ENCODE data around the gene CUBN. TPM values are rescaled to one million over a fixed set of nuclear protein-coding genes. Genes with fewer than 3 reads are reported as not detected.

Gene CUBN
- total and polyA plus RNA-seq, 7 experiments from 2014 or later = 0.39 to 17.5 (median 7.0) TPM

DNA sequence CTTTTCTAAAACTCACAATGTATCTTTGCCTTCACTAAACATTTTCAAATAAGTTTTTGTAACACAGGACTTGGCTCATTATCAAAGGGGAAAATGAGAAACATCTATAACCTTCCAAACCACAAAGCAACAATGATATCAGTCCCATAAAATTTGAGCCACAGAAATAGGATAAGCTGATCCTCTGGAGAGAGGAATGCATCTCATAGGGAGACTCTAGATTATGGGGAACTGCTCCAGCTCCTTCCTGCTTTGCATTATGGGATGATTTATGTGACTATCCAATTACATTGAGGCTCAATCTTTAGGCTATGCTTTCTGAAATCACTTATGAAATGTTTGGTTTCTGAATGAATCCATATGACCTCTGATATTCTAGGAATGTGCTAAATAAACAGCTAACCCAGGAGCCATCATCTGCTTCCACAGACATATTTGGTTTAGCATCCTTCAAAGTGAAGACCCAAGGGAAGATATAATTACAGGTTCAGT lies 70.4 kb downstream of the CUBN start:
- no peak overlapping the region for H3K4me3 ChIP-seq (ENCODE audit: low read length)
- ATAC-seq (no peak), DNase-seq (no peak)
- H3K4me3 Mint-ChIP-seq = no peak overlapping the region
- H3K36me3 Mint-ChIP-seq = peaks cover 0 to 28% (median 14%) of the 10 kb centered on the region in 5 donors
- peaks cover 0 to 6% (median 0%) of the 10 kb centered on the region in 11 donors for H3K9me3 Mint-ChIP-seq
- peaks cover 0 to 25% (median 19%) of the 10 kb centered on the region in 7 donors for H3K4me1 Mint-ChIP-seq
- CTCF ChIA-PET = no interaction called here
- H3K27ac ChIP-seq (ENCODE audit: low read depth, low read length) = no peak overlapping the region
- H3K27ac Mint-ChIP-seq = peak overlapping the region in 1 of 9 donors; percentile 32
- no peaks in the 10 kb centered on the region for H3K27me3 ChIP-seq (ENCODE audit: control insufficient read depth in 2 of 2, insufficient read depth in 2 of 2, low read length in 2 of 2)
- POLR2A ChIA-PET = no interaction called here
- peaks cover 0 to 9% (median 0%) of the 10 kb centered on the region in 5 donors for H3K27me3 Mint-ChIP-seq
- no peaks in the 10 kb centered on the region for H3K4me1 ChIP-seq (ENCODE audit: control insufficient read depth in 2 of 2, insufficient read depth in 2 of 2, low read length in 2 of 2)
- no peaks in the 10 kb centered on the region for H3K36me3 ChIP-seq (ENCODE audit: control insufficient read depth in 2 of 3, insufficient read depth in 3 of 3, low read length in 3 of 3)
- intact Hi-C loops (cut with micrococcal nuclease) = loop anchor here in 1 of 2 donors (1.0 kb wide), 1 partner anchor 30 kb away; no protein-coding TSS in a partner anchor
- H3K9me3 ChIP-seq (ENCODE audit: control insufficient read depth in 2 of 3, low read length in 3 of 3) = no peaks in the 10 kb centered on the region

DNA sequence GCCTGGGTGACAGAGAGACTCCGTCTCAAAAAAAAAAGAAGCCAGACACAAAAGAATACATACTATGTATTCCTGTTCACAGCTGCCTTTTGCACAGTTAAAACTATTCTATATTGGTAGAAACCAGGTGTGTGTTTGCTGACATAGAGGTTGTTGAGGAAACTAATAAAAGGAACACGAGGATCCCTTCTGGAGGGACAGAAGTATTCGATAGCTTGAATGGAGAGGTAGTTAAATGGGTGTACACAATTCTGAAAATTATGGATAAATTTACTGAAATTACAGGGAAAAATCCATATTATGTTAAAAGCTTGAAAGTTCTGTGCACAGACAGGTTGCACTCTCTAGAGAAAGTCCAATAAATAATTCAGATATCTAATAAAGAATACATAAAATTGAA lies 71.5 kb downstream of the CUBN start:
- intact Hi-C loops (cut with micrococcal nuclease) = no loop called here
- no peaks in the 10 kb centered on the region for H3K36me3 ChIP-seq (ENCODE audit: control insufficient read depth in 2 of 3, insufficient read depth in 3 of 3, low read length in 3 of 3)
- Mint-ChIP-seq H3K4me3 (no peak overlapping the region), H3K9me3 (peaks cover 0 to 6% (median 0%) of the 10 kb centered on the region in 11 donors), H3K36me3 (peaks cover 0 to 33% (median 14%) of the 10 kb centered on the region in 5 donors), H3K27me3 (peaks cover 0 to 8% (median 0%) of the 10 kb centered on the region in 5 donors), H3K4me1 (peaks cover 0 to 19% (median 13%) of the 10 kb centered on the region in 7 donors), H3K27ac (no peak overlapping the region)
- no peaks in the 10 kb centered on the region for H3K27me3 ChIP-seq (ENCODE audit: control insufficient read depth in 2 of 2, insufficient read depth in 2 of 2, low read length in 2 of 2)
- H3K4me1 ChIP-seq (ENCODE audit: control insufficient read depth in 2 of 2, insufficient read depth in 2 of 2, low read length in 2 of 2) = no peaks in the 10 kb centered on the region
- H3K4me3 ChIP-seq (ENCODE audit: low read length) = no peak overlapping the region
- no peak overlapping the region for H3K27ac ChIP-seq (ENCODE audit: low read depth, low read length)
- CTCF ChIA-PET = interaction anchor here (1.1 kb wide), 1 partner anchor 201 kb away, joined by 3 read pairs; no protein-coding TSS in a partner anchor
- POLR2A ChIA-PET = no interaction called here
- no peak for DNase-seq
- ATAC-seq = no peak
- no peaks in the 10 kb centered on the region for H3K9me3 ChIP-seq (ENCODE audit: control insufficient read depth in 2 of 3, low read length in 3 of 3)

DNA sequence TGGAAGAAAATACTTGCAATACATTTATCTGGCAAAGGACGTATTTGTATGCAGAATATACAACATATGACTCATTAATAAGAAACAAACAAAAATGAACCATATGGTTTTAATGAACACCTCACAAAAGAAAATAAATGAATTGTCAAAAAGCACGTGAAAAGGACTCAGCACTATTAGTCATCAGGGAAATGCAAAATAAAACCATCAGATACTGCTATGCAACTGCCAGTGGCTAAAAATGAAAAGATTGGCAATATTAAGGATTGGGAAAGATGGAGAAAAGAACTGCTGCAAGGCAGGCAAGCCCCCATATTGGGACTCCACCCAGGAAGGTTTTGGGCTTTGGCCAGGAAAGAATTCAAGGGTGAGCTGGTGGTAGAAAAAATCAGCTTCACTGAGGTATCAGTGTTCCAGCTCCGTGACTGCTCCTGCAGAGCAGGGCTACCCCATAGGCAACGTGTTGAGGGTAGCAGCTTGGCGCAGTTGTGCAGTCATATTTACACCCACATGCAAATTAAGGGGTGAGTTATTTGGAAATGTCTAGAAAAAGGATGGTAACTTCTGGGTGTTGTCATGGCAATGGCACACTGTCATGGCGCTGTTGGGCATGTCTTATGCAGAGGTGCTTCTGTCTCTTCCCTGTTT lies 72.7 kb downstream of the CUBN start:
- CTCF ChIA-PET = no interaction called here
- H3K4me3 Mint-ChIP-seq = no peak overlapping the region
- Histone ChIP-seq H3K27ac (ENCODE audit: low read depth, low read length) (no peak overlapping the region), H3K4me1 (ENCODE audit: control insufficient read depth in 2 of 2, insufficient read depth in 2 of 2, low read length in 2 of 2) (no peaks in the 10 kb centered on the region), H3K4me3 (ENCODE audit: low read length) (no peak overlapping the region), H3K36me3 (ENCODE audit: control insufficient read depth in 2 of 3, insufficient read depth in 3 of 3, low read length in 3 of 3) (no peaks in the 10 kb centered on the region), H3K9me3 (ENCODE audit: control insufficient read depth in 2 of 3, low read length in 3 of 3) (no peaks in the 10 kb centered on the region), H3K27me3 (ENCODE audit: control insufficient read depth in 2 of 2, insufficient read depth in 2 of 2, low read length in 2 of 2) (no peaks in the 10 kb centered on the region)
- H3K27me3 Mint-ChIP-seq = peaks cover 0 to 7% (median 0%) of the 10 kb centered on the region in 5 donors
- H3K4me1 Mint-ChIP-seq = peaks cover 0 to 10% (median 5%) of the 10 kb centered on the region in 7 donors
- DNase-seq (no peak), ATAC-seq (no peak)
- POLR2A ChIA-PET = no interaction called here
- H3K36me3 Mint-ChIP-seq = peaks cover 2 to 39% (median 18%) of the 10 kb centered on the region in 5 donors
- no peak overlapping the region for H3K27ac Mint-ChIP-seq
- peaks cover 0 to 6% (median 1%) of the 10 kb centered on the region in 11 donors for H3K9me3 Mint-ChIP-seq
- intact Hi-C loops (cut with micrococcal nuclease) = loop anchor here in 1 of 2 donors (1.0 kb wide), 1 partner anchor 20 kb away; no protein-coding TSS in a partner anchor

DNA sequence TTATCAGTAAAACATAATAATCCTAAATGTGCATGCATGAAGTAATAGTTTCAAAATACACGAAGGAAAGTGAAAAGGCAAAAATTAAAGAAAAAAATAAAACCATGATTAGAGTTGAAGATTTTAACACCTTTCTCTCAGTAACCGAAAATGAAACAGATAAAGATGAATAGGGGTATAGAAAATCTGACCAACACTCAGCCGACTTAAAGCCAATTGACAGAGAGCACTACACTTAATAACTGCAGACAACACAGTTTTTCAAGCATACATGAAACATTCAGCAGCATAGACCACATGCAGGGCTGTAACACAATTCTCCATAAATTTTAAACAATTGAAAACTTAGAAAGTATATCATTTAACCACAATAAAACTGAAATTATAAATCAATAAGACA lies 76.1 kb downstream of the CUBN start:
- peaks cover 0 to 13% (median 5%) of the 10 kb centered on the region in 11 donors for H3K9me3 Mint-ChIP-seq
- Histone ChIP-seq H3K27me3 (ENCODE audit: control insufficient read depth in 2 of 2, insufficient read depth in 2 of 2, low read length in 2 of 2) (no peaks in the 10 kb centered on the region), H3K4me3 (ENCODE audit: low read length) (no peak overlapping the region), H3K27ac (ENCODE audit: low read depth, low read length) (no peak overlapping the region), H3K36me3 (ENCODE audit: control insufficient read depth in 2 of 3, insufficient read depth in 3 of 3, low read length in 3 of 3) (no peaks in the 10 kb centered on the region), H3K4me1 (ENCODE audit: control insufficient read depth in 2 of 2, insufficient read depth in 2 of 2, low read length in 2 of 2) (no peaks in the 10 kb centered on the region), H3K9me3 (ENCODE audit: control insufficient read depth in 2 of 3, low read length in 3 of 3) (no peaks in the 10 kb centered on the region)
- H3K4me3 Mint-ChIP-seq = no peak overlapping the region
- POLR2A ChIA-PET = no interaction called here
- ATAC-seq (no peak), DNase-seq (no peak)
- CTCF ChIA-PET = no interaction called here
- no peak overlapping the region for H3K27ac Mint-ChIP-seq
- intact Hi-C loops (cut with micrococcal nuclease) = no loop called here
- H3K36me3 Mint-ChIP-seq = peaks cover 7 to 66% (median 38%) of the 10 kb centered on the region in 5 donors
- peaks cover 0 to 6% (median 0%) of the 10 kb centered on the region in 7 donors for H3K4me1 Mint-ChIP-seq
- H3K27me3 Mint-ChIP-seq = peaks cover 0 to 7% (median 0%) of the 10 kb centered on the region in 5 donors

DNA sequence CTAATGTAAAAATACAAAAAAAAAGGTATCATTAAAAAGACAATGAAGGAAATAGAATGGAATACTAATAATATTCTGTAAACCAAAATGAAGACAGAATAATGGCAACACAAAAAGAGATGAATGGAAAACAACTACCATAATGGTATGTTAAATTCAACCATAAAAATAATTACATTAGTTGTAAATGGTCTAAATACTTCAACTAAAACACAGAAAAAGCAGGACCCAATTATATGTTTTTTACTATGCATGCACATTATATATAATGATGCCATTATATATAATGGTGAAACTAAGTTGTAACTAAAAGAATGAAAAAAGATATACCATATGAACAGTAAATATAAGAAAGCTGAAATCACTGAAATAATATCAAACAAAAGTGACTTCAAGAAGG lies 76.5 kb downstream of the CUBN start:
- H3K9me3 ChIP-seq (ENCODE audit: control insufficient read depth in 2 of 3, low read length in 3 of 3) = no peaks in the 10 kb centered on the region
- H3K27ac ChIP-seq (ENCODE audit: low read depth, low read length) = no peak overlapping the region
- H3K36me3 Mint-ChIP-seq = peaks cover 7 to 66% (median 38%) of the 10 kb centered on the region in 5 donors
- POLR2A ChIA-PET = no interaction called here
- CTCF ChIA-PET = no interaction called here
- H3K36me3 ChIP-seq (ENCODE audit: control insufficient read depth in 2 of 3, insufficient read depth in 3 of 3, low read length in 3 of 3) = no peaks in the 10 kb centered on the region
- peaks cover 0 to 13% (median 5%) of the 10 kb centered on the region in 11 donors for H3K9me3 Mint-ChIP-seq
- DNase-seq (no peak), ATAC-seq (no peak)
- H3K27me3 Mint-ChIP-seq = peaks cover 0 to 7% (median 0%) of the 10 kb centered on the region in 5 donors
- H3K4me1 Mint-ChIP-seq = peaks cover 0 to 6% (median 0%) of the 10 kb centered on the region in 7 donors
- H3K4me3 Mint-ChIP-seq = no peak overlapping the region
- H3K4me3 ChIP-seq (ENCODE audit: low read length) = no peak overlapping the region
- intact Hi-C loops (cut with micrococcal nuclease) = no loop called here
- no peak overlapping the region for H3K27ac Mint-ChIP-seq
- no peaks in the 10 kb centered on the region for H3K27me3 ChIP-seq (ENCODE audit: control insufficient read depth in 2 of 2, insufficient read depth in 2 of 2, low read length in 2 of 2)
- H3K4me1 ChIP-seq (ENCODE audit: control insufficient read depth in 2 of 2, insufficient read depth in 2 of 2, low read length in 2 of 2) = no peaks in the 10 kb centered on the region

DNA sequence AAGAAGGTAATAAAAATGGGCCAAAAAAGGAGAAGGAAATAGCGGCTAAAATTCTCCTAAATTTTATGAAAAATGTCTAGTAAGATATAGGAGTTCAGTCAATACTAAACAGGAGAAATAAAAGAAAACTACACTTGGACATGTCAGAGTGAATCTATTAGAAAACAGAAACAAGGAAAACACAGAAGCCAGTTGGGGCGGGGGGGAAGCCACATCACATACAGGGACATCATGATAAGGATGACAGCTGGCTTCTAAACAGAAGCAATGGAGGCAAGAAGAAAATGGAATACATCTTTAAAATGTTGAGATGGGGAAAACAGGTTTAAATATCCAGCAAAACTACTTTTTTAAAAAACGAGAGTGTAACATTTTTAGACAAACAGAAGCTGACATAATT lies 77.8 kb downstream of the CUBN start:
- H3K36me3 Mint-ChIP-seq = peaks cover 6 to 58% (median 32%) of the 10 kb centered on the region in 5 donors
- H3K27me3 Mint-ChIP-seq = peaks cover 0 to 4% (median 0%) of the 10 kb centered on the region in 5 donors
- POLR2A ChIA-PET = no interaction called here
- no peak for ATAC-seq
- no peaks in the 10 kb centered on the region for H3K36me3 ChIP-seq (ENCODE audit: control insufficient read depth in 2 of 3, insufficient read depth in 3 of 3, low read length in 3 of 3)
- H3K27me3 ChIP-seq (ENCODE audit: control insufficient read depth in 2 of 2, insufficient read depth in 2 of 2, low read length in 2 of 2) = no peaks in the 10 kb centered on the region
- no peaks in the 10 kb centered on the region for H3K4me1 ChIP-seq (ENCODE audit: control insufficient read depth in 2 of 2, insufficient read depth in 2 of 2, low read length in 2 of 2)
- H3K9me3 Mint-ChIP-seq = peaks cover 0 to 13% (median 5%) of the 10 kb centered on the region in 11 donors
- peak overlapping the region in 1 of 9 donors; percentile 3 for H3K27ac Mint-ChIP-seq
- no peaks in the 10 kb centered on the region for H3K9me3 ChIP-seq (ENCODE audit: control insufficient read depth in 2 of 3, low read length in 3 of 3)
- CTCF ChIA-PET = no interaction called here
- no peak overlapping the region for H3K4me3 Mint-ChIP-seq
- H3K4me3 ChIP-seq (ENCODE audit: low read length) = no peak overlapping the region
- H3K27ac ChIP-seq (ENCODE audit: low read depth, low read length) = no peak overlapping the region
- H3K4me1 Mint-ChIP-seq = peaks cover 0 to 6% (median 0%) of the 10 kb centered on the region in 7 donors
- intact Hi-C loops (cut with micrococcal nuclease) = loop anchor here in 1 of 2 donors (1.0 kb wide), 1 partner anchor 21 kb away; no protein-coding TSS in a partner anchor
- no peak for DNase-seq

All from naive thymus-derived CD4-positive, alpha-beta T cell (primary cell).